Activated CD8-positive, alpha-beta memory T cell treated with anti-CD3 and anti-CD28 coated beads for 1 hour (primary cell): ENCODE measurements around the gene ELP2.
"Not testable (repeated sequence)": the region's sequence is repeated elsewhere in the genome, so short reads cannot be mapped to it uniquely, and the experiment has no call there.

Experiments
- DNase-seq, 2 donors: peaks; one replicate each; pipeline ENCODE4 v3.0.0-alpha.2; 2020; ENCODE audit warnings: low read depth in 1 of 2; ENCODE audit errors: extremely low read depth in 1 of 2

ELP2 gene

DNA sequence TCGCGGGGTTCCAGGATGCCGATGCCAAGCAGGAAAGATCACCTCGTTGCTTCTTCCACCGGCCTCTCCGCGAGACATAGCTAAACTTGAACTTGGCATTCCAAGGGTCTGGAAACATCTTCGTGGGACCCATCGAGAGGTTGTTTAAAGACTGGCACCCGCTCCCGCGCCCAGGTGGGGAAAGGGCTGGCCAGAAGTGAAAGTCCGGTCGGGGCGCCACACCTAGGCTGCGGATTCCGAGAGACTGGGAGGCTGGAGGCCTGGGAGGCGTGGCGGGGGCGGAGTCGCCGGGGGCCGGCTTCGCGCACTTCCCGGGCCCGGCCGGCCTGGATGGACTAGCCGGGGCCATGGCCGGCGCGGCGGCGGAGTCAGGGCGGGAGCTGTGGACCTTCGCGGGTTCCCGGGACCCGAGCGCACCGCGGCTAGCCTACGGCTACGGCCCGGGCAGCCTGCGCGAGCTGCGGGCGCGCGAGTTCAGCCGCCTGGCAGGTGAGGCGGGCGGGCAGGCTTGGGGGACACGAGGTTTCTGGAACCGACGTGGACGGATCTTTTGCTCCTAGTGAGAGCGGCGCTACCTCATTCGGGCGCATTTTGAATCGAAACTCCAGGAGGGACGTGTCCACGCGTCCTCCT lies 57.6 kb downstream of the ELP2 start, which contains the start of gene MOCOS:
Gene MOCOS, plus strand, starts transcription at position 305 of the 633 bp plus-strand sequence. Its CDS starts 43 bp downstream, at position 348.
- DNase-seq = peak in 1 of 2 donors; percentile 35

DNA sequence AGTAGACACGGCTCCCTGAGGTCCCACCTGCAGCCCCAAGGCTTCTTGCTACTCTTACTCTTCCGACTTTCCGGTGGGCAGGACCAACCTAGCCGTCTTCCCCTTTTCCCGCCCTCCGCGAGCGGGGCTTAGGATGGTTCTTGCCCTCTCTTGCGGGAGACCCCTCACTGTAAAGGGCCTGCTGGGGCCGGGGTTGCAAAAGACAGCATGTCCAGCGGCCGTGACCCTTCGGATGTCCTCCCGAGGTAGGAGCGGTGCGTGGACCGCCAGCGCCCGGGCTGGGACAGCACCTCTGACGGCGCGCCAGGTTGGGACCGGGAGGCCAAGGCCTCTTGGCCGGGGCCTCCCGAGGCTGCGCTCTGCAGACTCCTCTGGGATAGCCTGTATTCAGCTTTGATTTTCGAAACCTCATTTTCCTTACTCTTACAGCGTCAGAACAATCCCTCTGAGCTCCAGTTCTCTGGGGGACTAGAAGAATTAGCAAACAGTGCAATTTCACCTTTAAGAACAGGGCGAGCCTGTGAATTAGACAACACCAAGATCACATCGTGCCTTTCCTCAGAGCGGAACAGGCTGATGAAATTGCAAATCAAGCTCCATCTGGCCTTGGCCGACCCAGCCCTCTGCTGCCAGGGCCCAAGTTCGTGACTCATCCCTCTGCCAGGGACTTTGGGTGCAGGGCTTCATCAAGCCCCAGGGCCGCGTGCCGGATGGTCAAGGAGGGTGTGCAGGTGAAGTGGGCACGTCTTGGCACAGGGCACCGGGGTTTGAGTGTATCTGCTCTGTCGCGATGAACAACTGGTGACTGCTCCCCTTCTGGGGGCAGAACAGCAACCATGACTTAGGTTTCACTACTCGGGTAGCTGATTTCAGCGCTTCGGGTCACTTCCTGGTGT lies 58.4 kb downstream of the ELP2 start:
- DNase-seq = no peak

DNA sequence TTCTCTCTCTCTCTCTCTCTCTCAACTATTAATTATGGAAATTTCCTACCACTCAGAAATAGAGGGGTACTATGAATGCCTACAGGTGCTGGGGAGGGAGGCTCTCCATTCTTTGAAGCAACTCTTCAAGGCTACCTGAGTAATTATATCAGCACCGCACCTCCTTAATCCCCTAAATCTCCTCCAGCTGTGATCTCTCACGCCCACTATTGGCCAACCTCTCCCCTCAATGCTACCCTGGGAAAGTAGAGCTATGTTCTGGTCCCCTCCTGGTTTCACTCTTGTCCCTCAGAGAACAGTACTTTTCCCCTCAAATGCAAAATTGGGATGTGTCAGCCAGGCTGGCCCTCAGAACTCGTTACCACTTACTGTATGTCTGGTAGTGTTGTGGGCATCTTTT lies 59.2 kb downstream of the ELP2 start:
- no peak for DNase-seq

DNA sequence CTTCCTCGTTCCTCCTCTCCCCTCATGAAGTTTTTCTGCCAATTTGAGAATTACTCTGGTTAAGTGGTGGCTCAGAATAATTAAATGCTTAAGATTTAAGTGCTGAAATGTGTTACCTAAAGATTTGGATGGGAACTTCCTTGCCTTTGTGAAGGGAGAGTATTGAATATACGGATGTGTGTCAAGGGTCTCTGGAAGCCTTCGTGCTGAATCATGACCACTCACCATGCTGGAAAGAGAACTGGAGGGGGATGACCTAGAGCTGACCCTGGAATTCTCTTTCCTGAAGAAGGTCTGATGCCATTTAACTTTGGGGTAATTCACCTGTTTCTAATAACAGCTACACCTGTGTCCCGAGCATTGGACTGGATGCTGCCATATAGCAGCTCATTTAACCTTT lies 59.8 kb downstream of the ELP2 start:
- DNase-seq = no peak

DNA sequence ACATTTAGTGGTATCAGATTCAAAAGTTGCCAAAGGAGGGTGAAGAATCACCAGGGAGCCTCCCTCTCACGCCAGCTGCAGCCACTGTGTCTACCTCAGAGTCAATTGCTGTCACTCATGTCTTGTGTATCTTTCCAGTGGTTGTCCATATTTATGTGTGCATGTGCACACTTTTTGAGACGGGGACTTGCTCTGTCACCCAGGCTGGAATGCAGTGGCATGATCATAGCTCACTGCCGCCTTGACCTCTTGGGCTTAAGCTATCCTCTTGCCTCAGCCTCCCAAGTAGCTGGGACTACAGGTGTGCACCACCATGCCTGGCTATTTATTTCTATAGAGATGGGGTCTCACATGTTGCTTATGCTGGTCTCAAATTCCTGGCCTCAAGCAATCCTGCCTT lies 61.6 kb downstream of the ELP2 start:
- no peak for DNase-seq

DNA sequence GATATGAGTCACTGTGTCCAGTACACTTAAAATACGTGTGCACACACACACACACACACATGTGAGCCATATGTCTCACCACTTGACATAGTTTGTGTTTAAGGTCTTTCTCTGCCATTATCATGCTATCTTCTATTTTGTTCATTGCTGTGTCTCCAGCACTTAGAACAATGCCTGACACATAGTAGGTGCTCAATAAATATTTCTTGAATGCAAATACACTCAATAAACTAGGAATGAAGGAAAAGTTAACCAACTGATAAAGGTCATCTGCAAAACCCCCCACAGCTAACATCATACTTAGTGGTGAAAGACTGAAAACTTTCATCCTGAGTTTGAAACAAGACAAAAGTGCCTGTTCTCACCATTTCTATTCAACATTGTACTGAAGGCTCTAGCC lies 62.0 kb downstream of the ELP2 start:
- DNase-seq = no peak

DNA sequence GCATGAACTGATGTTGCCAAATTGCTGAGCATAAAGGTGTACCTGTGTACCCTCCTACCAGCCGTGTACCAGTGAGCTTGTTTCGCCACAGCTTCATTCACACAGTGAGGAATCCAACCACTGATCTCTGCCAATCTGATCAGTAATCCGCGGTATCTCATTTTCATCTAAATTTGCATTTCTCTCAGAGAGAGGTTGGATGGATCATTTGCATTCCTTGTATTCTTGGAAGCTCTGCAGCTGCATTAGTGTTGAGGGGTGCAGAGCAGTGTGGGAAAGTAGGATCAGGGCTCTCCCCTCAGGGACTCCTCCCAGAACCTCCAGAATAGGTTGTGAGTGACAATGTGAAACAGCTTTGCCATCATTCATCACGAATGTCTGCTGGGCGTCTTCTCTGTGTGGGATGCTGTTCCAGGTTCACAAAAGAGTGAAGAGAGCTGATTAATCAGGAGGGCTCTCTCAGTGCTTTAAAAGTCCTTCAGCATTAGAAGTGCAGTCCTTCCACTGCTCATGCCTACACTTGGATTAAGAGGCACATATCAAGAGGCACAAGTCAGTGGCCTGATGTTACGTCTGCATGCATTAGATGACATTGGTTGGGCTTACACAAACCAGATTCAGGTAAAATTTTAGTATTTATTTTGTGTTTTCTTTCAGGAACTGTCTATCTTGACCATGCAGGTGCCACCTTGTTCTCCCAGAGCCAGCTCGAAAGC lies 65.1 kb downstream of the ELP2 start:
- no peak for DNase-seq

DNA sequence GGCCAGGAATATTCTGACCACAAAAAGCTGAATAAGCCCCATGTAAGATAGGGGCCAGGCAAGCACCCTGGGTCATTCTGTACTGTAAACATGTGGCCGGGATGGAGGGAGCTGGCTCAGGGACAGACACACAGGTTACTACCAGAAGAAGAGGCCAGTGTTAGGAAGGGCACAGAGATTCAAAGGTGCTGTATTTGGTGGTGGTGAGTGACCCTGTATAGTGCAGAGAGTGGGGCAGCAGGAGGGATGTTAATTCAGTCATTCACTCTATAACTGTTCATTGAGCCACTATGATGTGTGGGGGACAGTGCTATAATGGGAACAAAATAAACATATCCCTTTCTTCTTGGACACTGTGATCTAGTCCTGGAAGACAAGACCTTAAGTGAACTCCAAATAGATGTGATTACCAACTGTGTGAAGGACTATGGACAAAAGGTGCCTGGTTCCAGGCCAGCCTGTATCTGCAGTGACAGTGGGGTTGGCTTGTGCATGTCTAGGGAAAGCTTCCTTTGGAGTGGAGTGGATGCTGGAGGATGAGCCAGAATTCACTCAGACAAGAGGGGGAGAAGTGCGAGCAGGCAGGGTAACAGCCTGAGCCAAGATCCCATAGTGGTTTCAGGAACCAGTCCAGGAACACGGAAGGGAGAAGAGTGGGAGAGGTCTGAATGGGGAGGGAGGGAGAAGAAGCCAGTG lies 65.9 kb downstream of the ELP2 start:
- DNase-seq = no peak

DNA sequence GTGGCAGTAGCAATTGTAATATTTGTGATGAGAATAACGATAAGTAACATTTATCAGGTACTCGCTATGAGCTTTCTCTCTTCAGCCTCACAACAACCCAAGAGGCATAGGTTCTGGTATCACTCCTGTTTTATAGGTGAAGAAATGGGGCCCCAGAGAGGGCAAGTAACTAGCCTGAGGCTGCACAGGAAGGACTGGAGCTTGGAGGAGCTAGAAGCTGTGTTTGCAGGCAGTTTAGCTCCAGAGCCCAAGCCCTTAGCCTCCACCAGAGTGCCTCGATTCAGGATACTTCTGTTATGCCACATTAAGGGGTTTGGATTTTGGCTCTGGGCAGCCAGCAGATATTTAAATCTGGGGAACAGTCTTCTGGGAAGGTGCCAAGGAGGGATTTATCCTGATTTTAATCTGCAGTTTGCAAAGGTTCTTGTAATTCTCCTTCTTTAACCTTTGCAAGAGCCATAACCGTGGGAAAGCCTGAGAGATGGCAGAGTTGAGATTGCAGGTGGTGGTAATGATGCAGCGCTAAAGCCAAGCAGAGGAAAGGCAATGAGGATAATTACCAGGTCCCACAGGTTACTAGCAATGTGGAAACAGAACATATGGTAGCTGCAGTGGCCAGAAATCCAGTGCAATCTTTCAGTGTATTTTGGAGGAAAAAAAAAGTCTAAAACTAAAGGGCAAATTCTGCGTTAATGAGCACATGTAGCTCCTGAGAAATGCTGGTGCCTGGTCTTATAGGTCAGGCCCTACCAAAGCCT lies 66.7 kb downstream of the ELP2 start:
- DNase-seq = no peak

DNA sequence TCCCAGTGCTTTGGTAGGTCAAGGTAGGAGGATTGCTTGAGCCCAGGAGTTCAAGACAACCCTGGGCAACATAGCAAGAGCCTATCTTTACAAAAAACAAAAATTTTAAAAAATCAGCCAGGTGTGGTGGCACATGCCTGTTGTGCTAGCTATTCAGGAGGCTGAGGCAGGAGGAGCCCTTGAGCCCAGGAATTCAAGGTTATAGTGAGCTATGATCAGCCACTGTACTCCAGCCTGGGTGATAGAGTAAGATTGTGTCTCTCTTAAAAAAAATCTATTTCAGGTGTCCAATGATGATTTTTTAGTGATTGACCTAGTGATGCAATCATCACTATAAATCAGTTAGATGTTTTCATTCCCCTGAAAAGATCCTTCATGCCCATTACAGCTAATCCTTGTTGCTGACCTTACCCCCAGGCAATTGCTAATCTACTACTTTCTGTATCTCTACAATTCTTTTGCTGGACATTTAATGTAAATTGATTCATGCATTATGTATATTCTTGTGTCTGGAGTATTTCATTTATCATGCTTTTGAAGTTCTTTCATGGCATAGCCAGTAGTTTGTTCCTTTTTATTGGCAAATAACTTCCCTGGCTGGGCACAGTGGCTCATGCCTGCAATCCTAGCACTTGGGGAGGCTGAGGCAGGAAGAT lies 67.9 kb downstream of the ELP2 start:
- no peak for DNase-seq

DNA sequence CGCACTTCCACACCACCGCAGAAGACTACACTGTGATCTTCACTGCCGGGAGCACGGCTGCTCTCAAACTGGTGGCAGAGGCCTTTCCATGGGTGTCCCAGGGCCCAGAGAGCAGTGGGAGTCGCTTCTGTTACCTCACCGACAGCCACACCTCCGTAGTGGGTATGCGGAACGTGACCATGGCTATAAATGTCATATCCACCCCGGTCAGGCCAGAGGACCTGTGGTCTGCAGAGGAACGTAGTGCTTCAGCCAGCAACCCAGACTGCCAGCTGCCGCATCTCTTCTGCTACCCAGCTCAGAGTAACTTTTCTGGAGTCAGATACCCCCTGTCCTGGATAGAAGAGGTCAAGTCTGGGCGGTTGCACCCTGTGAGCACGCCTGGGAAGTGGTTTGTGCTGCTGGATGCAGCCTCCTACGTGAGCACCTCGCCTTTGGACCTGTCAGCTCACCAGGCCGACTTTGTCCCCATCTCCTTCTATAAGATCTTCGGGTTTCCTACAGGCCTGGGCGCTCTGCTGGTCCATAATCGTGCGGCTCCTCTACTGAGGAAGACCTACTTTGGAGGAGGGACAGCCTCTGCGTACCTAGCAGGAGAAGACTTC lies 70.1 kb downstream of the ELP2 start:
- no peak for DNase-seq

DNA sequence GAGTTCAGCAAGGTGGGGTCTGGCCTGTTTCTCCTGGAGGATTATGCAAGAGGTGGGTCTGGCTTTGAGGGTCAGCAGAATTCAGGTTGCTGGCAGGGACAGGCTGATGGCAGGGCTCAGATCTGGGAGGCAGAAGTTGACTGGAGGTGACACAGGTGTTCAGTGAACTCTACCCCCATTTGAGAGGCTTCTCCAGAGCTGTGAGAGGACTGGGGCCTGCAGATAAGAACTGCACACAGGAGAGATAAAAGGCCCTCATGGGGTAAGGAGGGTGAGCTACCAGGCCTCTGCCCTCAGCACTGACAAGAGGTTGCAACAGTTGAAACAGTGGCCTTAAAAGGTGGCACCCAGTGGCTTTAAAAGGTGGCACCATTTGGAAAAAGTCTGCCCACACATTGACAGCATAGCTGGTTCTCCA lies 70.7 kb downstream of the ELP2 start:
- no peak for DNase-seq

DNA sequence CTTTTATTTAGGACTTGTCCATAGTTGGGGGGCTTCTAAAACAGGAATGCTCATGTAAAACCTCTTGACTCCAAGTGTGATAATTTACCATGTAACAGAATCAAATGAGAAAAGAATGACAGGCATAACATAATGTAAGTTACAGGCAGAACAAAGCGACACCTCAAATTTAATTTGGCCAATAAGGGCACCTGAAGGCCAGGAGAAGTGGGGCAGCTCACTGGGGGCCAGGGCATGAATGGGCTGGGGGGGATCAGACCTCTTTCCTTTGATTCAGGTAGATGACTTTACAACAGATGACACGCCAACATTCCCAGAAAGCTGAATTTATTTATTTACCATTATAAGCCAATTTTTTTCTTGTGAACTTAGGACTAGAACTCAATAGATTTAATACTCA lies 72.1 kb downstream of the ELP2 start:
- no peak for DNase-seq

DNA sequence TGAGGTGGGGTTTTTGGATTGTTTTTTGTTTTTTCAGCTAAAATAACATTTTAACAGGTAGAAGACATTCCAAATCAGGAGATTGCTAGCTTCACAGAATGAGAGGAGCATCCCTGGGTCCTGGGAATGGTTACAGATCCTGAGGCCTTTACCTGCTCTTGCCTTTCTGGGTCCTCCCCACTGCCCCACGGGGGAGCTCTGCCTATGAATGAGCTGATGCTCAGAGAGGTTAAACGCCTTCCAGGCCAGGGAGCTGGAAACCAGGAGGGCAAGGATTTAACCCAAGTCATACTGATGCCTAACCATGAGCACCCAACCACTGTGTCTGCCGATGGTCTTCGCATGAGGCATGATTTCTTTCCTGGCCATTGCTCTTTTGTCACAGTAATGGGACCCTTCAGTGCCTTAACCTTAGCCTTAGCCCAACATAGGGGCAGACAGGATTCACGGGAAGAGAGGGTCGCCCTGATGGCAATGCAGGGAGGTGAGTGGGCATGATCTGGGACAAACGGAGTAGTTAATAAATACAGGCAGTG lies 73.7 kb downstream of the ELP2 start:
- DNase-seq = no peak

DNA sequence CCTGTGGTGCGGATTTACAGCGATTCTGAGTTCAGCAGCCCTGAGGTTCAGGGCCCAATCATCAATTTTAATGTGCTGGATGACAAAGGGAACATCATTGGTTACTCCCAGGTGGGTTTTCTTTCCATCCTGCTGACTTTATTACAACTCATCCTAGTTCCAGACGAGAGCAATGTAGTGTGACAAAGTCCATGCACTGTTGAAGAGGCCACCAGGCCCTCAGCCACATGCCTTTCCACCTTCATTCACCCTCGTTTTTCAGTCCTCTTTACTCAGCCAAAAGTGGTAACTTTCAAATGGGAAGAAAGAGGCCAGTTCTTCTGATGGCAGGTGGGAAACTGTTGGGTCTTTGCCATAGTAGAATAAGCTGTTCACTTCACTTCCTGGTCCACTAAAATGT lies 75.5 kb downstream of the ELP2 start:
- no peak for DNase-seq

DNA sequence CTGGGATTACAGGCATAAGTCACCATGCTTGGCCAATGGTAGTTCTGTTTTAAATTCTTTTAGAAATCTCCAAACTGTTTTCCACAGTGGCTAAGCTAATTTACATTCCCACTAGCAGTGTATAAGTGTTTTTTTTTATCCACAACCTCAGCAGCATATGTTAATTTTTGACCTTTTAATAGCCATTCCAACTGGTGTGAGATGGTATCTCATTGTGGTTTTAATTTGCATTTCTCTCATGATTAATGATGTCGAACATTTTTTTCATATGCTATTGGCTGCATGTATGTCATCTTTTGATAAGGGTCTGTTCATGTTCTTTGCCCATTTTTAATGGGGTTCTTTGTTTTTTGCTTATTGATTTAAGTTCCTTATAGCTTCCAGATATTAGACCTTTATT lies 77.6 kb downstream of the ELP2 start:
- no peak for DNase-seq

DNA sequence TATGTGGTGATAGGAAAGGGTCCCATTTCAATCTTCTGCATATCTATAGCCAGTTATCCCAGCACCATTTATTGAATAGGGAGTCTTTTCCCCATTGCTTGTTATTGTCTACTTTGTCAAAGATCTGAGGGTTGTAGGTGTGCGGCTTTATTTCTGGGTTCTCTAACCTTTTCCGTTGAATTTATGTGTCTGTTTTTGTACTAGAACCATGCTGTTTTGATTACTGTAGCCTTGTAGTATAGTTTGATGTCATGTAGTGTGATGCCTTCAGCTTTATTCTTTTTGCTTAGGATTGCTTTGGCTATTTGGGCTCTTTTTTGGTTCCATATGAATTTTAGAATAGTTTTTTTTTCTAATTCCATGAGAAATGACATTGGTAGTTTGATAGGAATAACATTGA lies 78.3 kb downstream of the ELP2 start:
- not testable (repeated sequence) for DNase-seq

DNA sequence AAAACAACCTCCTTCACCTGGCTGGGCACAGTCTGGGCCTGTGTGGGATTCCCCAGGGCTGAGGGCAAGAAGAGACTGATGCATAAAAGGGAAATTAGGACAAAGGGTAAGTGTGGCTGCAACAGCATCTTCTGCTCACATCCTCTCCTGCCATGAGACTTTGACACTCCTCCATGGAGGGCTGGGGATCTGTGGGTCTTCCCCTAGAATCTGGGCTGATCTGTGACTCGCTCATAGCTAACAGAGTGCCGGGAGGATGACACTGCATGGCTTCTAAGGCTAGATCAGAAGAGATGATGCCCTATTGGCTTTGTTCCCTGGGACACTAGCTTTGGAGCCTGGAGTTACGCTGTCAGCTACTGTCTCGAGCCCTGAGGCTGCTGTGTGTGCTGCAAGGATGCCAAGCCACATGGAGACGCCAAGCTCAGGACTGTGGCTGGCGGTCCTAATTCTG lies 81.9 kb downstream of the ELP2 start:
- DNase-seq = no peak
